Fibroblast of lung (primary cell): ENCODE results near the gene GPR61. TPM values are rescaled to one million over a fixed set of nuclear protein-coding genes. Genes with fewer than 3 reads are reported as not detected.

ENCODE experiments used
- DNase-seq, 2 donors: peaks; one replicate each; pipeline versions ENCODE4 v3.0.0 to v3.0.0-alpha.2; 2010; ENCODE audit warnings: low read depth in 2 of 2
- H2AFZ ChIP-seq: 2 replicates; pipeline ENCODE4 v1.5.1; 2012; ENCODE audit warnings: low read length, control low read depth, inconsistent platforms
- H3K27ac ChIP-seq: 2 replicates; pipeline ENCODE4 v1.5.1; 2011; ENCODE audit warnings: low read length, control low read depth; ENCODE audit not compliant: insufficient read depth
- H3K27me3 ChIP-seq: 2 replicates; pipeline ENCODE4 v1.5.1; 2011; ENCODE audit warnings: mild to moderate bottlenecking, low read length; ENCODE audit not compliant: control insufficient read depth, insufficient read depth
- H3K36me3 ChIP-seq: 2 replicates; pipeline ENCODE4 v1.5.1; 2011; ENCODE audit warnings: low read length; ENCODE audit not compliant: control insufficient read depth, insufficient read depth
- H3K4me1 ChIP-seq: 2 replicates; pipeline ENCODE4 v1.5.1; 2011; ENCODE audit warnings: low read length; ENCODE audit not compliant: control insufficient read depth, insufficient read depth; ENCODE audit errors: extremely low read depth
- H3K4me2 ChIP-seq: 2 replicates; pipeline ENCODE4 v1.5.1; 2011; ENCODE audit warnings: low read length, control low read depth; ENCODE audit not compliant: insufficient read depth; ENCODE audit errors: extremely low read depth
- H3K4me3 ChIP-seq, 4 experiments: fragments of 200-600 bp in 1 of 4; sonication (generic) in 1 of 4; replicated peaks in 1 of 4; 2 replicates each; pipeline ENCODE4 v1.5.1; 2011 to 2016; ENCODE audit warnings: low read length in 4 of 4, low read depth in 3 of 4, mild to moderate bottlenecking in 3 of 4, control low read depth in 2 of 4, inconsistent platforms in 1 of 4, mixed read lengths in 1 of 4; ENCODE audit not compliant: insufficient read depth in 1 of 4; ENCODE audit errors: control extremely low read depth in 1 of 4
- H3K79me2 ChIP-seq: 2 replicates; pipeline ENCODE4 v1.5.1; 2012; ENCODE audit warnings: mild to moderate bottlenecking, low read length, inconsistent platforms; ENCODE audit not compliant: control insufficient read depth, insufficient read depth
- H3K9ac ChIP-seq: 2 replicates; pipeline ENCODE4 v1.5.1; 2011; ENCODE audit warnings: mild to moderate bottlenecking, low read length, control low read depth; ENCODE audit not compliant: insufficient read depth
- H3K9me3 ChIP-seq: 2 replicates; pipeline ENCODE4 v1.5.1; 2012; ENCODE audit warnings: low read depth, low read length; ENCODE audit not compliant: control insufficient read depth, insufficient read depth
- H4K20me1 ChIP-seq: 2 replicates; pipeline ENCODE4 v1.5.1; 2011; ENCODE audit warnings: low read length; ENCODE audit not compliant: control insufficient read depth, insufficient read depth; ENCODE audit errors: extremely low read depth
- EZH2 ChIP-seq: IDR thresholded peaks from 2 replicates; pipeline ENCODE4 v1.5.1; 2012; ENCODE audit warnings: low read length, control low read depth, mild to moderate bottlenecking; ENCODE audit errors: missing control alignments
- polyA plus RNA-seq, 2 donors: library from polyadenylated mRNA; depleted of rRNA in 1 of 2; stranded (reverse) in 1 of 2; unstranded in 1 of 2; fragments of >200 nt; gene quantifications; 2 replicates each; pipeline ENCODE4 v1.2.1, GENCODE V29; 2011 to 2012; ENCODE audit warnings: missing spikeins in 1 of 2
- total RNA-seq: library from RNA; depleted of rRNA; stranded (reverse); fragments of >200 nt; gene quantifications from 2 replicates; pipeline ENCODE4 v1.2.1, GENCODE V29; 2014
- TF ChIP-seq, protein P1 (sequence below), 2 donors: IDR thresholded peaks in 1 of 2; conservative IDR thresholded peaks in 1 of 2; 1 replicate in 1 of 2; 2 replicates in 1 of 2; pipeline ENCODE4 v1.5.1; 2011 to 2012; ENCODE audit warnings: low read length in 2 of 2, control low read depth in 1 of 2, inconsistent platforms in 1 of 2, low read depth in 1 of 2, mild to moderate bottlenecking in 1 of 2

The GPR61 gene
- total and polyA plus RNA-seq, 2 donors (not counting 1 experiment from before 2014, with no cell fraction given), result 0.01 TPM; not detected in 1

DNA sequence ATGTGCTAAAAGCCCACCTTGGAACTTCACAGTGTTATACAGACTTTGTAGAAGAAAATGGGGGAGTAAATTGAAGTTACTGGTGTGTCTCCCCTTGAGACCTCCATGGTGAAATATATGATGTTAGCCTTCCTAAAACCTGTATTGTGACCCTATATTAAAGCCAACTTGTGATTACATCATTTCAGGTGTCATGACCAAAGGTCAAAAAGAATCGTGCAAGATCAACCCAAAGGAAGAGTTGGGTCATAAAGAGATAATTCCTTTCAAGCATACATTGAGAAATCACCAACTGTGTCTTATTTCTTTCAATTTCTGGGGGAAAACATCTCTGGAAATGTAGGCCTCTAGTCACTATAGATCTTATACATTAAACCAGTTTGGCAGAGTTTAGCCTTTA is 45.1 kb downstream of the GPR61 start:
- H3K4me1 ChIP-seq, result no peaks in the 10 kb centered on the region
- H3K9me3 ChIP-seq, result no peaks in the 10 kb centered on the region
- H3K36me3 ChIP-seq, result peaks cover 6% of the 10 kb centered on the region
- TF ChIP-seq, protein P1, sequence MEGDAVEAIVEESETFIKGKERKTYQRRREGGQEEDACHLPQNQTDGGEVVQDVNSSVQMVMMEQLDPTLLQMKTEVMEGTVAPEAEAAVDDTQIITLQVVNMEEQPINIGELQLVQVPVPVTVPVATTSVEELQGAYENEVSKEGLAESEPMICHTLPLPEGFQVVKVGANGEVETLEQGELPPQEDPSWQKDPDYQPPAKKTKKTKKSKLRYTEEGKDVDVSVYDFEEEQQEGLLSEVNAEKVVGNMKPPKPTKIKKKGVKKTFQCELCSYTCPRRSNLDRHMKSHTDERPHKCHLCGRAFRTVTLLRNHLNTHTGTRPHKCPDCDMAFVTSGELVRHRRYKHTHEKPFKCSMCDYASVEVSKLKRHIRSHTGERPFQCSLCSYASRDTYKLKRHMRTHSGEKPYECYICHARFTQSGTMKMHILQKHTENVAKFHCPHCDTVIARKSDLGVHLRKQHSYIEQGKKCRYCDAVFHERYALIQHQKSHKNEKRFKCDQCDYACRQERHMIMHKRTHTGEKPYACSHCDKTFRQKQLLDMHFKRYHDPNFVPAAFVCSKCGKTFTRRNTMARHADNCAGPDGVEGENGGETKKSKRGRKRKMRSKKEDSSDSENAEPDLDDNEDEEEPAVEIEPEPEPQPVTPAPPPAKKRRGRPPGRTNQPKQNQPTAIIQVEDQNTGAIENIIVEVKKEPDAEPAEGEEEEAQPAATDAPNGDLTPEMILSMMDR (conservative IDR thresholded peaks at IDR 0.05 in 1 of 2, IDR thresholded peaks at IDR 0.05 in 1 of 2; ENCODE audit: low read depth in 1 of 2, low read length in 2 of 2), result no peak
- no peak for TF ChIP-seq EZH2
- H3K27me3 ChIP-seq, result no peaks in the 10 kb centered on the region
- H4K20me1 ChIP-seq, result no peaks in the 10 kb centered on the region
- no peak overlapping the region for H2AFZ ChIP-seq
- H3K9ac ChIP-seq, result no peak overlapping the region
- H3K4me3 ChIP-seq, result no peak overlapping the region
- H3K79me2 ChIP-seq, result peaks cover 4% of the 10 kb centered on the region
- no peak overlapping the region for H3K4me2 ChIP-seq
- no peak overlapping the region for H3K27ac ChIP-seq
- no peak for DNase-seq

DNA sequence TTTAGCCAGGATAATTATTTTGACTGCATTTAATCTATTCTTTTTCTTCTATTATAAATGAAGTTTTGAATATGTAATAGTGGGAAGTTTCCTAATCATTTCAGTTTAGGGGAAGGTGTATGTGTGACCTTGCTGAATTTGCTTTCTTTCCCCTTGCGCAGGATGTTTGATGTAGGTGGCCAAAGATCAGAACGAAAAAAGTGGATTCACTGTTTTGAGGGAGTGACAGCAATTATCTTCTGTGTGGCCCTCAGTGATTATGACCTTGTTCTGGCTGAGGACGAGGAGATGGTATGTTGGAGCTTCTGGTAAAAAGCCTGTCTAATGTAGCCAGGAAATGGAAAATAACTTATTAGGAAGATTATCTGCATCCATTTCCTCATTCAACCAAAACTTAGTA is 46.4 kb downstream of the GPR61 start:
- H3K27ac ChIP-seq, result no peak overlapping the region
- H3K4me3 ChIP-seq, result no peak overlapping the region
- H3K79me2 ChIP-seq, result no peaks in the 10 kb centered on the region
- no peaks in the 10 kb centered on the region for H4K20me1 ChIP-seq
- no peak for TF ChIP-seq EZH2
- TF ChIP-seq, protein P1 (conservative IDR thresholded peaks at IDR 0.05 in 1 of 2, IDR thresholded peaks at IDR 0.05 in 1 of 2; ENCODE audit: low read depth in 1 of 2, low read length in 2 of 2), result no peak
- H3K27me3 ChIP-seq, result no peaks in the 10 kb centered on the region
- no peak overlapping the region for H2AFZ ChIP-seq
- no peaks in the 10 kb centered on the region for H3K4me1 ChIP-seq
- no peaks in the 10 kb centered on the region for H3K9me3 ChIP-seq
- H3K4me2 ChIP-seq, result no peak overlapping the region
- H3K36me3 ChIP-seq, result peaks cover 6% of the 10 kb centered on the region
- DNase-seq, result no peak
- no peak overlapping the region for H3K9ac ChIP-seq

DNA sequence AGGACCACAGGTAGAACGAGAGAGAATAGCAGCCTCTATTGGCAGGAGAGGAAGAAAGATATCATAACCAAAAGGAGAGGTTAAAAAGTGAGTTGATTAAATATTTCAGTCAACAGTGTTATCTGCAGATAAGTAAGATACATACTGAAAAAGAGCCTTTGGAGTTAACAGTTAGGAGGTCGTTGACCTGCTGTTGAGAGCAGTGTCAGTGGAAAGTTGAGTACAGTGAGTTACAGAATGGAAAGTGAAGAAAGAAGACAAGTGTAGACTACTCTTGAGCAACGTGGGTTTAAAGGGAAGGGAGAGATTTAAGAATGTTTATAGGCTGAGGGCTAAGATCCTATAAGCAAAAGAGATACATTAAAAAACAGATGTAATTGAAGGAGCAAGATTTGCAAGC is 49.5 kb downstream of the GPR61 start:
- Histone ChIP-seq H3K27me3 (no peaks in the 10 kb centered on the region), H3K4me1 (no peaks in the 10 kb centered on the region), H3K36me3 (peaks cover 6% of the 10 kb centered on the region), H3K9ac (no peak overlapping the region), H3K4me2 (no peak overlapping the region), H3K9me3 (no peaks in the 10 kb centered on the region), H2AFZ (no peak overlapping the region), H3K27ac (no peak overlapping the region), H3K79me2 (no peaks in the 10 kb centered on the region), H3K4me3 (no peak overlapping the region), H4K20me1 (no peaks in the 10 kb centered on the region)
- TF ChIP-seq, protein P1 (conservative IDR thresholded peaks at IDR 0.05 in 1 of 2, IDR thresholded peaks at IDR 0.05 in 1 of 2; ENCODE audit: low read depth in 1 of 2, low read length in 2 of 2), result no peak
- TF ChIP-seq EZH2, result no peak
- no peak for DNase-seq
